Ascending aorta (tissue), 2 donors: Measurements from ENCODE around the gene DNAJA4. TPM values are rescaled to one million over a fixed set of nuclear protein-coding genes. Genes with fewer than 3 reads are reported as not detected.

Experiments
- DNase-seq, 2 donors: peaks; one replicate each; pipeline ENCODE4 v3.0.0-alpha.2; 2019; ENCODE audit warnings: low spot score in 2 of 2
- H3K27ac ChIP-seq, 2 donors: fragments of 200-600 bp; sonication (generic); one replicate each; pipeline ENCODE4 v1.5.1; 2016 to 2017; ENCODE audit warnings: mild to moderate bottlenecking in 1 of 2
- H3K27me3 ChIP-seq: fragments of 200-600 bp; sonication (generic); one replicate; pipeline ENCODE4 v1.5.1; 2017
- H3K36me3 ChIP-seq, 2 donors: fragments of 200-600 bp; sonication (generic); one replicate each; pipeline ENCODE4 v1.5.1; 2016
- H3K4me1 ChIP-seq, 2 donors: fragments of 200-600 bp; sonication (generic); one replicate each; pipeline ENCODE4 v1.5.1; 2016 to 2017; ENCODE audit warnings: mild to moderate bottlenecking in 1 of 2
- H3K4me3 ChIP-seq, 2 donors: fragments of 200-600 bp; sonication (generic); one replicate each; pipeline ENCODE4 v1.5.1; 2016 to 2017; ENCODE audit warnings: mild to moderate bottlenecking in 1 of 2
- H3K9me3 ChIP-seq, 2 donors: fragments of 200-600 bp; sonication (generic); one replicate each; pipeline ENCODE4 v1.5.1; 2016
- CTCF ChIP-seq, 3 experiments: fragments of 200-600 bp in 2 of 3; fragments of 450-650 bp in 1 of 3; sonication (generic) in 2 of 3; IDR thresholded peaks; one replicate each; pipeline ENCODE4 v1.5.1; 2016 to 2019; ENCODE audit warnings: antibody characterized with exemption in 3 of 3, mild to moderate bottlenecking in 1 of 3, moderate library complexity in 1 of 3
- intact Hi-C: fragments of 100-400 bp; cut with DNase I; formaldehyde crosslinking; loops from one replicate; pipeline ENCODE4 v1.15.1; 2023
- total RNA-seq: library from RNA; depleted of rRNA; stranded (reverse); fragments of >200 nt; gene quantifications from one replicate; pipeline ENCODE4 v1.1.0, GENCODE V29; 2016

The DNAJA4 gene
- total RNA-seq, 1 donor from 2014 or later = 3.5 TPM

DNA sequence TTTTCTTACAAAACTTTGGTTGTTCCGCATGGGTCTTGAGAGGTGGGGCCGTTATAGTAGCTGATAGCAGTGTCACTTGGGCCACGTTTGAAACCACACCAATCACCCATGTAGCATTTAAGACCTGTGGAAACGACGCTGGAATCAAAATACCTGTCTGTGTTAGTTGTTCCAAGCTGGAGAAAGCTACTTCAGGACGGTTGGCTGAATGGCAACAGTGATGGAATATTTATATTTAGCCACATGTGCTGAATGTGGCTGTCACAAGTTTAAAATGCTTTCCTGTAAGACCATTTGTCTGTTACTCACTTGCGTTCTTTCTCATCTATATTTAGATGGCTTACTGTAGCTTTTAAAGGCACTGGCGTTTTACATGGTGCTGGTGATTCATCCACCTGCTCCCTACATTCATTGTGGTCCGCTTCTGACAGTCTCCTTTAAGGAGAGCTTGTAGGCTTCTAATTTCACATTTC lies 1.4 kb downstream of the DNAJA4 start:
- Histone ChIP-seq H3K9me3 (no peaks in the 10 kb centered on the region), H3K27me3 (no peaks in the 10 kb centered on the region), H3K36me3 (no peaks in the 10 kb centered on the region), H3K27ac (peak overlapping the region; percentile 44 to 75), H3K4me1 (peaks cover 8 to 10% of the 10 kb centered on the region in 2 donors), H3K4me3 (peak overlapping the region in 1 of 2 donors; percentile 92)
- intact Hi-C loops = loop anchor here (1.0 to 5.0 kb wide), 3 partner anchors 34 to 172 kb away; partner anchors contain the start of genes IDH3A, IREB2 and SKIC8
- no peak for TF ChIP-seq CTCF (IDR thresholded peaks at IDR 0.05)
- peak in 1 of 2 donors; percentile 70 for DNase-seq

DNA sequence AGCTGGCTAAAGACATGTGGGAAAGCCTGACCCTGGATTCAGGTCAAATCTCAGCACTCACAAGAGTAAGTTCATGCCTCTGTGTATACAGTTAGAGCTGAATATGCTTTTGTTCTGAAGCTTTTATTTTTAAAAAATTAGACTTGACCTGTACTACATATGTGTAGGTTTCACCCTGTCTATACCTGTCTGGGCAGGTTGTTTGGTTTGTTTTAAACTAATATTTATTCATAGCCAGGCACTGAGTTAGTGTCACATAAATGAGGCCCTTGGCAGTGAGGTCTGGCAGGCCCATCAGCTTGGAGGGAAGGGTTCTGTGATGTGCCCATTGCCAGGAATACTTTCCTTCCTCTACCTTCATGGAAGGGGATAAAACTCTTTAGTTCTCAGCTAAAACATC lies 1.9 kb downstream of the DNAJA4 start:
- peaks cover 8 to 10% of the 10 kb centered on the region in 2 donors for H3K4me1 ChIP-seq
- no peaks in the 10 kb centered on the region for H3K27me3 ChIP-seq
- no peak for DNase-seq
- H3K36me3 ChIP-seq = no peaks in the 10 kb centered on the region
- H3K9me3 ChIP-seq = no peaks in the 10 kb centered on the region
- no peak for TF ChIP-seq CTCF (IDR thresholded peaks at IDR 0.05)
- H3K4me3 ChIP-seq = no peak overlapping the region
- intact Hi-C loops = loop anchor here (5.0 kb wide), 1 partner anchor 171 kb away; the partner anchor contains the start of gene IREB2
- peak overlapping the region; percentile 50 to 75 for H3K27ac ChIP-seq

GRCh38 chr15:78266806-78267205 lies 2.4 kb downstream of the DNAJA4 start:
- no peak for TF ChIP-seq CTCF (IDR thresholded peaks at IDR 0.05)
- H3K9me3 ChIP-seq = no peaks in the 10 kb centered on the region
- no peak for DNase-seq
- no peaks in the 10 kb centered on the region for H3K27me3 ChIP-seq
- H3K27ac ChIP-seq = peak overlapping the region; percentile 50 to 75
- intact Hi-C loops = loop anchor here (5.0 kb wide), 1 partner anchor 170 kb away; the partner anchor contains the start of gene IREB2
- H3K4me3 ChIP-seq = no peak overlapping the region
- peaks cover 8 to 10% of the 10 kb centered on the region in 2 donors for H3K4me1 ChIP-seq
- no peaks in the 10 kb centered on the region for H3K36me3 ChIP-seq

DNA sequence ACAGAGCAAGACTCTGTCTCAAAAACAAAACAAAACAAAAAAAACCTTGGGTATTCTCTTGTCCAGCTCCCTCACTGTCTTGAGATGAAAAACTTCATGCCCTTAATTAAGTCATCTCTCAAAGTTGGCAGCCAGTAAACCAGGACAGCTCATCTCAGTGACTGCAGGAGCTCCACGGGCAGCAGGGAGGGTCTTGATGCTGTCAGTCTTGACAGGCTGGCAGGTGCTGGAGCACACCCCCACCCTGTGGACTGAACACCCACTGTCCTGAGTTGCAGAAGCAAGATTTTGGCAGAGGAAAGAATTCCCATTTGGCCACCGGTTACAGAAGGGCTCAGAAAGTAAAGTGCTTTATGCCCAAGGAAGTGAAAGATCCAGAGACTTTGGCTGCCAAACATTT lies 8.0 kb downstream of the DNAJA4 start:
- DNase-seq = no peak
- Histone ChIP-seq H3K4me3 (no peak overlapping the region), H3K36me3 (peaks cover 0 to 20% of the 10 kb centered on the region in 2 donors), H3K9me3 (no peaks in the 10 kb centered on the region), H3K27me3 (no peaks in the 10 kb centered on the region), H3K4me1 (no peaks in the 10 kb centered on the region), H3K27ac (no peak overlapping the region)
- intact Hi-C loops = no loop called here
- TF ChIP-seq CTCF (IDR thresholded peaks at IDR 0.05) = no peak

- Histone ChIP-seq H3K27ac (no peak overlapping the region), H3K27me3 (no peaks in the 10 kb centered on the region), H3K9me3 (no peaks in the 10 kb centered on the region), H3K4me1 (no peaks in the 10 kb centered on the region), H3K36me3 (peaks cover 0 to 20% of the 10 kb centered on the region in 2 donors), H3K4me3 (no peak overlapping the region)
- DNase-seq = no peak
- no peak for TF ChIP-seq CTCF (IDR thresholded peaks at IDR 0.05)
- intact Hi-C loops = no loop called here
These were observed 8.4 kb downstream of the DNAJA4 start for GRCh38 chr15:78272776-78273175.

DNA sequence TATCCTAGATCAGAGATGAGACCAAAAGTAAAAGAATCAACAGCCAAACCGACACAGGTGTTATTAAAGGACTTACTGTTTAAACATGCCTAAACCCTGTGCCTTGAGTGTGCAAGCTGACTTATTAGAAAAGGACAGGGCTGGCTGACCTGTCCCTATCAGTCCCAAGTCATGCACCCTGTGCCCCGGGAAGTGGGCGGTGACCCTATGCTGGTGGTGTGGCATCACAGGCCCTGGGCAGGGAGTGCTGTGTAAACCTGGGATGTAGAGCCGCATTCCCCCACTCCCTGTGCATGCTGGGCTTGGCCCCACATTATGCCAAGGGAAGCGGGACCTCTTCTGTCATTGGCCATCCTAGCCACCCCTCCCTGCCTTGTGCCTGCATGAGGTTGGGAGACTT lies 10.6 kb downstream of the DNAJA4 start:
- Histone ChIP-seq H3K4me1 (no peaks in the 10 kb centered on the region), H3K27ac (no peak overlapping the region), H3K36me3 (peaks cover 5 to 27% of the 10 kb centered on the region in 2 donors), H3K4me3 (no peak overlapping the region), H3K9me3 (no peaks in the 10 kb centered on the region), H3K27me3 (no peaks in the 10 kb centered on the region)
- intact Hi-C loops = no loop called here
- no peak for DNase-seq
- no peak for TF ChIP-seq CTCF (IDR thresholded peaks at IDR 0.05)
